Skin epidermis (tissue), 12 donors: ENCODE data around the gene NRGN.

ENCODE experiments used
- H3K27ac ChIP-seq, 21 experiments: fragments of 200-600 bp; sonication (generic) in 11 of 21; one replicate each; pipeline ENCODE4 v1.5.0; 2020; ENCODE audit warnings: mild to moderate bottlenecking in 3 of 21, inconsistent platforms in 2 of 21, moderate library complexity in 2 of 21
- H3K4me3 ChIP-seq, 7 experiments: fragments of 200-600 bp; sonication (generic) in 2 of 7; one replicate each; pipeline ENCODE4 v1.5.0; 2020; ENCODE audit warnings: inconsistent platforms in 2 of 7, mild to moderate bottlenecking in 2 of 7, moderate library complexity in 1 of 7

NRGN gene

GRCh38 chr11:124776865-124777645 lies 37.3 kb downstream of the NRGN start:
- H3K27ac ChIP-seq = no peak overlapping the region
- no peak overlapping the region for H3K4me3 ChIP-seq

- no peak overlapping the region for H3K4me3 ChIP-seq
- H3K27ac ChIP-seq = no peak overlapping the region
These were observed 38.5 kb downstream of the NRGN start for GRCh38 chr11:124778281-124778680.

GRCh38 chr11:124779568-124779967 lies 39.8 kb downstream of the NRGN start:
- Histone ChIP-seq H3K27ac (no peak overlapping the region), H3K4me3 (no peak overlapping the region)

- H3K4me3 ChIP-seq = no peak overlapping the region
- no peak overlapping the region for H3K27ac ChIP-seq
These were observed 43.3 kb downstream of the NRGN start for GRCh38 chr11:124783002-124783401.

GRCh38 chr11:124784051-124784450 lies 44.3 kb downstream of the NRGN start:
- H3K4me3 ChIP-seq = no peak overlapping the region
- no peak overlapping the region for H3K27ac ChIP-seq

GRCh38 chr11:124788521-124788920 lies 48.8 kb downstream of the NRGN start:
- H3K27ac ChIP-seq = no peak overlapping the region
- no peak overlapping the region for H3K4me3 ChIP-seq

GRCh38 chr11:124791626-124792341 lies 52.0 kb downstream of the NRGN start:
- H3K4me3 ChIP-seq = no peak overlapping the region
- no peak overlapping the region for H3K27ac ChIP-seq

- H3K27ac ChIP-seq = no peak overlapping the region
- H3K4me3 ChIP-seq = no peak overlapping the region
These were observed 53.9 kb downstream of the NRGN start for GRCh38 chr11:124793466-124794278.

GRCh38 chr11:124796312-124796711 lies 56.6 kb downstream of the NRGN start:
- no peak overlapping the region for H3K27ac ChIP-seq
- no peak overlapping the region for H3K4me3 ChIP-seq
